HEK293 (cell line): ENCODE measurements around the gene MRTFA.

Experiments
- CTCF ChIA-PET: fragments of 350-600 bp; formaldehyde crosslinking; extraction: SDS; loops from one replicate; lab custom pipeline; 2021; ENCODE audit warnings: antibody characterized with exemption; lab: Yijun Ruan, JAX
- POLR2A ChIA-PET: fragments of 300-600 bp; formaldehyde crosslinking; extraction: SDS; loops from one replicate; lab custom pipeline; 2020; ENCODE audit warnings: antibody characterized with exemption, inconsistent platforms; lab: Yijun Ruan, JAX
- H3K27ac ChIP-seq: fragments of 200-500 bp; sonication (Bioruptor generic); 2 replicates; pipeline ENCODE4 v1.5.1; 2014; ENCODE audit warnings: low read depth, low read length, control low read depth, inconsistent platforms; ENCODE audit errors: extremely low read depth
- H3K36me3 ChIP-seq, 2 experiments: fragments of 200-500 bp in 1 of 2; sonication (Bioruptor generic) in 1 of 2; 1 replicate in 1 of 2; 2 replicates in 1 of 2; pipeline ENCODE4 v1.5.1; 2014 to 2017; ENCODE audit warnings: inconsistent platforms in 2 of 2, low read length in 2 of 2; ENCODE audit not compliant: control insufficient read depth in 2 of 2, insufficient read depth in 1 of 2
- H3K4me1 ChIP-seq: fragments of 200-500 bp; sonication (Bioruptor generic); 2 replicates; pipeline ENCODE4 v1.5.1; 2014; ENCODE audit warnings: mild to moderate bottlenecking, low read length, inconsistent platforms; ENCODE audit not compliant: control insufficient read depth, insufficient read depth
- H3K4me3 ChIP-seq: 2 replicates; pipeline ENCODE4 v1.5.1; 2011; ENCODE audit warnings: low read depth, mild to moderate bottlenecking, control low read depth, low read length, moderate library complexity
- H3K9me3 ChIP-seq: fragments of 200-500 bp; sonication (Bioruptor generic); 2 replicates; pipeline ENCODE4 v1.5.1; 2014; ENCODE audit warnings: low read depth, low read length, inconsistent platforms; ENCODE audit not compliant: control insufficient read depth, insufficient read depth
- EGR2 ChIP-seq: fragments of 450-650 bp; formaldehyde crosslinking; IDR thresholded peaks from 2 replicates; pipeline ENCODE4 v1.5.1; 2016; ENCODE audit warnings: low read depth, missing biosample characterization, missing genetic modification characterization
- GLI4 ChIP-seq: fragments of 450-650 bp; formaldehyde crosslinking; IDR thresholded peaks from 2 replicates; pipeline ENCODE4 v1.5.1; 2016; ENCODE audit warnings: missing biosample characterization, missing genetic modification characterization
- MEIS1 ChIP-seq: sonication (generic); formaldehyde crosslinking; IDR thresholded peaks from 2 replicates; pipeline ENCODE4 v1.8.1; 2022; ENCODE audit warnings: missing genetic modification reagents, mild to moderate bottlenecking, borderline replicate concordance
- SP7 ChIP-seq: fragments of 450-650 bp; formaldehyde crosslinking; IDR thresholded peaks from 2 replicates; pipeline ENCODE4 v1.5.1; 2016; ENCODE audit warnings: missing biosample characterization, missing genetic modification characterization
- TCF7L2 ChIP-seq: IDR thresholded peaks from 2 replicates; pipeline ENCODE4 v1.6.1; 2011; ENCODE audit warnings: low read depth, mild to moderate bottlenecking, inconsistent platforms, low read length, moderate library complexity, borderline replicate concordance
- ZBTB20 ChIP-seq: fragments of 450-650 bp; formaldehyde crosslinking; IDR thresholded peaks from 2 replicates; pipeline ENCODE4 v1.5.1; 2016; ENCODE audit warnings: missing biosample characterization, missing genetic modification characterization
- ZFP3 ChIP-seq: fragments of 450-650 bp; formaldehyde crosslinking; IDR thresholded peaks from 2 replicates; pipeline ENCODE4 v1.5.1; 2016; ENCODE audit warnings: low read depth, missing biosample characterization, missing genetic modification characterization
- ZNF10 ChIP-seq: fragments of 450-650 bp; formaldehyde crosslinking; IDR thresholded peaks from 2 replicates; pipeline ENCODE4 v1.5.1; 2017; ENCODE audit warnings: missing biosample characterization, missing genetic modification characterization
- ZNF138 ChIP-seq: fragments of 450-650 bp; formaldehyde crosslinking; IDR thresholded peaks from 2 replicates; pipeline ENCODE4 v1.5.1; 2016; ENCODE audit warnings: missing biosample characterization, missing genetic modification characterization, borderline replicate concordance
- ZNF2 ChIP-seq: fragments of 450-650 bp; formaldehyde crosslinking; IDR thresholded peaks from 2 replicates; pipeline ENCODE4 v1.5.1; 2016; ENCODE audit warnings: missing biosample characterization, missing genetic modification characterization
- ZNF202 ChIP-seq: fragments of 450-650 bp; formaldehyde crosslinking; IDR thresholded peaks from 2 replicates; pipeline ENCODE4 v1.5.1; 2016; ENCODE audit warnings: missing biosample characterization, missing genetic modification characterization, borderline replicate concordance
- ZNF404 ChIP-seq: fragments of 450-650 bp; formaldehyde crosslinking; IDR thresholded peaks from 2 replicates; pipeline ENCODE4 v1.5.1; 2017; ENCODE audit warnings: missing biosample characterization, missing genetic modification characterization
- ZNF510 ChIP-seq: fragments of 450-650 bp; formaldehyde crosslinking; IDR thresholded peaks from 2 replicates; pipeline ENCODE4 v1.5.1; 2018; ENCODE audit warnings: mild to moderate bottlenecking, missing genetic modification characterization, missing biosample characterization; ENCODE audit not compliant: insufficient replicate concordance
- ZNF654 ChIP-seq: fragments of 450-650 bp; formaldehyde crosslinking; IDR thresholded peaks from 2 replicates; pipeline ENCODE4 v1.5.1; 2016; ENCODE audit warnings: low read depth, missing biosample characterization, missing genetic modification characterization
- ZNF701 ChIP-seq: fragments of 450-650 bp; formaldehyde crosslinking; IDR thresholded peaks from 2 replicates; pipeline ENCODE4 v1.5.1; 2016; ENCODE audit warnings: missing biosample characterization, missing genetic modification characterization
- TF ChIP-seq, protein P1 (sequence below): fragments of 450-650 bp; formaldehyde crosslinking; IDR thresholded peaks from 2 replicates; pipeline ENCODE4; 2016; ENCODE audit warnings: missing biosample characterization, missing genetic modification characterization
- TF ChIP-seq, protein P2 (sequence below): fragments of 450-650 bp; formaldehyde crosslinking; IDR thresholded peaks from 2 replicates; pipeline ENCODE4 v1.5.1; 2017; ENCODE audit warnings: missing biosample characterization, missing genetic modification characterization
- TF ChIP-seq, protein P3 (sequence below): fragments of 450-650 bp; formaldehyde crosslinking; IDR thresholded peaks from 2 replicates; pipeline ENCODE4 v1.5.1; 2016; ENCODE audit warnings: missing biosample characterization, missing genetic modification characterization
- TF ChIP-seq, protein P4 (sequence below): fragments of 450-650 bp; formaldehyde crosslinking; IDR thresholded peaks from 2 replicates; pipeline ENCODE4 v1.5.1; 2016; ENCODE audit warnings: missing biosample characterization, missing genetic modification characterization
- TF ChIP-seq, protein P5 (sequence below): fragments of 450-650 bp; formaldehyde crosslinking; IDR thresholded peaks from 2 replicates; pipeline ENCODE4 v1.5.1; 2016; ENCODE audit warnings: missing biosample characterization, missing genetic modification characterization

The MRTFA gene

DNA sequence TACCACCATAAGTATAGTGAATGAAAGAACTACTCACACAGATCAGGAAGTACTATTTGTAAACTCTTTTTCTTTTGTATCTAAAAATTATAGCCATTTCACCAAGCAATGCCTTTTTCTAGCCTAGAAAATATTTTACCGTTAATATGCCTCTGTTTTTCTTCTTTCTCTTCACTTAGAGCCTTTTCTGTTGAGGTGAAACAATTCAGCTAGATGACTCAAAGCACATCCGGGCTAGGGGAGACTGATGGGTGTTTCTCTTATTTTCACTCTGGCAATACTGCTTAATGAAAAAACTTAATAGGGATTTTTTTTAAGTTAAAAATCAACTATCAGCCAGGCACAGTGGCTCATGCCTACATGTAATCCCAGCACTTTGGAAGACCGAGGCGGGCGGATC, 172.8 kb downstream of the MRTFA start:
- H3K4me1 ChIP-seq = no peaks in the 10 kb centered on the region
- ChIA-PET POLR2A (interaction anchor here (0.6 kb wide), 1 partner anchor 188 kb away, joined by 3 read pairs; no protein-coding TSS in a partner anchor), CTCF (interaction anchor here (0.9 kb wide), 1 partner anchor 14 kb away, joined by 3 read pairs; no protein-coding TSS in a partner anchor)
- H3K4me3 ChIP-seq = no peak overlapping the region
- H3K9me3 ChIP-seq = no peaks in the 10 kb centered on the region
- H3K27ac ChIP-seq = no peak overlapping the region
- H3K36me3 ChIP-seq = peaks cover 4 to 7% of the 10 kb centered on the region in 2 experiments; a peak in 1 of 3 replicates
- TF ChIP-seq, protein P1, sequence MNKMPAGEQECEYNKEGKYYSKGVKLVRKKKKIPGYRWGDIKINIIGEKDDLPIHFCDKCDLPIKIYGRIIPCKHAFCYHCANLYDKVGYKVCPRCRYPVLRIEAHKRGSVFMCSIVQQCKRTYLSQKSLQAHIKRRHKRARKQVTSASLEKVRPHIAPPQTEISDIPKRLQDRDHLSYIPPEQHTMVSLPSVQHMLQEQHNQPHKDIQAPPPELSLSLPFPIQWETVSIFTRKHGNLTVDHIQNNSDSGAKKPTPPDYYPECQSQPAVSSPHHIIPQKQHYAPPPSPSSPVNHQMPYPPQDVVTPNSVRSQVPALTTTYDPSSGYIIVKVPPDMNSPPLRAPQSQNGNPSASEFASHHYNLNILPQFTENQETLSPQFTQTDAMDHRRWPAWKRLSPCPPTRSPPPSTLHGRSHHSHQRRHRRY (tag by site-specific recombination) = no peak
- TF ChIP-seq, protein P2, sequence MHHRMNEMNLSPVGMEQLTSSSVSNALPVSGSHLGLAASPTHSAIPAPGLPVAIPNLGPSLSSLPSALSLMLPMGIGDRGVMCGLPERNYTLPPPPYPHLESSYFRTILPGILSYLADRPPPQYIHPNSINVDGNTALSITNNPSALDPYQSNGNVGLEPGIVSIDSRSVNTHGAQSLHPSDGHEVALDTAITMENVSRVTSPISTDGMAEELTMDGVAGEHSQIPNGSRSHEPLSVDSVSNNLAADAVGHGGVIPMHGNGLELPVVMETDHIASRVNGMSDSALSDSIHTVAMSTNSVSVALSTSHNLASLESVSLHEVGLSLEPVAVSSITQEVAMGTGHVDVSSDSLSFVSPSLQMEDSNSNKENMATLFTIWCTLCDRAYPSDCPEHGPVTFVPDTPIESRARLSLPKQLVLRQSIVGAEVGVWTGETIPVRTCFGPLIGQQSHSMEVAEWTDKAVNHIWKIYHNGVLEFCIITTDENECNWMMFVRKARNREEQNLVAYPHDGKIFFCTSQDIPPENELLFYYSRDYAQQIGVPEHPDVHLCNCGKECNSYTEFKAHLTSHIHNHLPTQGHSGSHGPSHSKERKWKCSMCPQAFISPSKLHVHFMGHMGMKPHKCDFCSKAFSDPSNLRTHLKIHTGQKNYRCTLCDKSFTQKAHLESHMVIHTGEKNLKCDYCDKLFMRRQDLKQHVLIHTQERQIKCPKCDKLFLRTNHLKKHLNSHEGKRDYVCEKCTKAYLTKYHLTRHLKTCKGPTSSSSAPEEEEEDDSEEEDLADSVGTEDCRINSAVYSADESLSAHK = no peak
- TF ChIP-seq GLI4 (no peak), ZBTB20 (tag by site-specific recombination) (no peak), ZNF404 (tag by site-specific recombination) (no peak), TCF7L2 (no peak), ZFP3 (no peak), ZNF654 (tag by site-specific recombination) (no peak), ZNF2 (tag by site-specific recombination) (no peak), ZNF701 (tag by site-specific recombination) (no peak), MEIS1 (CRISPR knock-in tag) (no peak), ZNF202 (tag by site-specific recombination) (no peak), ZNF510 (tag by site-specific recombination) (no peak), ZNF138 (no peak), SP7 (no peak), ZNF10 (tag by site-specific recombination) (no peak), EGR2 (tag by site-specific recombination) (no peak)
- TF ChIP-seq, protein P3, sequence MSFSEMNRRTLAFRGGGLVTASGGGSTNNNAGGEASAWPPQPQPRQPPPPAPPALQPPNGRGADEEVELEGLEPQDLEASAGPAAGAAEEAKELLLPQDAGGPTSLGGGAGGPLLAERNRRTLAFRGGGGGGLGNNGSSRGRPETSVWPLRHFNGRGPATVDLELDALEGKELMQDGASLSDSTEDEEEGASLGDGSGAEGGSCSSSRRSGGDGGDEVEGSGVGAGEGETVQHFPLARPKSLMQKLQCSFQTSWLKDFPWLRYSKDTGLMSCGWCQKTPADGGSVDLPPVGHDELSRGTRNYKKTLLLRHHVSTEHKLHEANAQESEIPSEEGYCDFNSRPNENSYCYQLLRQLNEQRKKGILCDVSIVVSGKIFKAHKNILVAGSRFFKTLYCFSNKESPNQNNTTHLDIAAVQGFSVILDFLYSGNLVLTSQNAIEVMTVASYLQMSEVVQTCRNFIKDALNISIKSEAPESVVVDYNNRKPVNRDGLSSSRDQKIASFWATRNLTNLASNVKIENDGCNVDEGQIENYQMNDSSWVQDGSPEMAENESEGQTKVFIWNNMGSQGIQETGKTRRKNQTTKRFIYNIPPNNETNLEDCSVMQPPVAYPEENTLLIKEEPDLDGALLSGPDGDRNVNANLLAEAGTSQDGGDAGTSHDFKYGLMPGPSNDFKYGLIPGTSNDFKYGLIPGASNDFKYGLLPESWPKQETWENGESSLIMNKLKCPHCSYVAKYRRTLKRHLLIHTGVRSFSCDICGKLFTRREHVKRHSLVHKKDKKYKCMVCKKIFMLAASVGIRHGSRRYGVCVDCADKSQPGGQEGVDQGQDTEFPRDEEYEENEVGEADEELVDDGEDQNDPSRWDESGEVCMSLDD (tag by site-specific recombination) = no peak
- TF ChIP-seq, protein P4, sequence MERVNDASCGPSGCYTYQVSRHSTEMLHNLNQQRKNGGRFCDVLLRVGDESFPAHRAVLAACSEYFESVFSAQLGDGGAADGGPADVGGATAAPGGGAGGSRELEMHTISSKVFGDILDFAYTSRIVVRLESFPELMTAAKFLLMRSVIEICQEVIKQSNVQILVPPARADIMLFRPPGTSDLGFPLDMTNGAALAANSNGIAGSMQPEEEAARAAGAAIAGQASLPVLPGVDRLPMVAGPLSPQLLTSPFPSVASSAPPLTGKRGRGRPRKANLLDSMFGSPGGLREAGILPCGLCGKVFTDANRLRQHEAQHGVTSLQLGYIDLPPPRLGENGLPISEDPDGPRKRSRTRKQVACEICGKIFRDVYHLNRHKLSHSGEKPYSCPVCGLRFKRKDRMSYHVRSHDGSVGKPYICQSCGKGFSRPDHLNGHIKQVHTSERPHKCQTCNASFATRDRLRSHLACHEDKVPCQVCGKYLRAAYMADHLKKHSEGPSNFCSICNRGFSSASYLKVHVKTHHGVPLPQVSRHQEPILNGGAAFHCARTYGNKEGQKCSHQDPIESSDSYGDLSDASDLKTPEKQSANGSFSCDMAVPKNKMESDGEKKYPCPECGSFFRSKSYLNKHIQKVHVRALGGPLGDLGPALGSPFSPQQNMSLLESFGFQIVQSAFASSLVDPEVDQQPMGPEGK (tag by site-specific recombination) = no peak
- TF ChIP-seq, protein P5, sequence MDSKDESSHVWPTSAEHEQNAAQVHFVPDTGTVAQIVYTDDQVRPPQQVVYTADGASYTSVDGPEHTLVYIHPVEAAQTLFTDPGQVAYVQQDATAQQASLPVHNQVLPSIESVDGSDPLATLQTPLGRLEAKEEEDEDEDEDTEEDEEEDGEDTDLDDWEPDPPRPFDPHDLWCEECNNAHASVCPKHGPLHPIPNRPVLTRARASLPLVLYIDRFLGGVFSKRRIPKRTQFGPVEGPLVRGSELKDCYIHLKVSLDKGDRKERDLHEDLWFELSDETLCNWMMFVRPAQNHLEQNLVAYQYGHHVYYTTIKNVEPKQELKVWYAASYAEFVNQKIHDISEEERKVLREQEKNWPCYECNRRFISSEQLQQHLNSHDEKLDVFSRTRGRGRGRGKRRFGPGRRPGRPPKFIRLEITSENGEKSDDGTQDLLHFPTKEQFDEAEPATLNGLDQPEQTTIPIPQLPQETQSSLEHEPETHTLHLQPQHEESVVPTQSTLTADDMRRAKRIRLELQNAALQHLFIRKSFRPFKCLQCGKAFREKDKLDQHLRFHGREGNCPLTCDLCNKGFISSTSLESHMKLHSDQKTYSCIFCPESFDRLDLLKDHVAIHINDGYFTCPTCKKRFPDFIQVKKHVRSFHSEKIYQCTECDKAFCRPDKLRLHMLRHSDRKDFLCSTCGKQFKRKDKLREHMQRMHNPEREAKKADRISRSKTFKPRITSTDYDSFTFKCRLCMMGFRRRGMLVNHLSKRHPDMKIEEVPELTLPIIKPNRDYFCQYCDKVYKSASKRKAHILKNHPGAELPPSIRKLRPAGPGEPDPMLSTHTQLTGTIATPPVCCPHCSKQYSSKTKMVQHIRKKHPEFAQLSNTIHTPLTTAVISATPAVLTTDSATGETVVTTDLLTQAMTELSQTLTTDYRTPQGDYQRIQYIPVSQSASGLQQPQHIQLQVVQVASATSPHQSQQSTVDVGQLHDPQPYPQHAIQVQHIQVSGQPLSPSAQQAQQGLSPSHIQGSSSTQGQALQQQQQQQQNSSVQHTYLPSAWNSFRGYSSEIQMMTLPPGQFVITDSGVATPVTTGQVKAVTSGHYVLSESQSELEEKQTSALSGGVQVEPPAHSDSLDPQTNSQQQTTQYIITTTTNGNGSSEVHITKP (tag by site-specific recombination) = no peak
